ENCODE data around the gene GSTM2.

Gene GSTM2

DNA sequence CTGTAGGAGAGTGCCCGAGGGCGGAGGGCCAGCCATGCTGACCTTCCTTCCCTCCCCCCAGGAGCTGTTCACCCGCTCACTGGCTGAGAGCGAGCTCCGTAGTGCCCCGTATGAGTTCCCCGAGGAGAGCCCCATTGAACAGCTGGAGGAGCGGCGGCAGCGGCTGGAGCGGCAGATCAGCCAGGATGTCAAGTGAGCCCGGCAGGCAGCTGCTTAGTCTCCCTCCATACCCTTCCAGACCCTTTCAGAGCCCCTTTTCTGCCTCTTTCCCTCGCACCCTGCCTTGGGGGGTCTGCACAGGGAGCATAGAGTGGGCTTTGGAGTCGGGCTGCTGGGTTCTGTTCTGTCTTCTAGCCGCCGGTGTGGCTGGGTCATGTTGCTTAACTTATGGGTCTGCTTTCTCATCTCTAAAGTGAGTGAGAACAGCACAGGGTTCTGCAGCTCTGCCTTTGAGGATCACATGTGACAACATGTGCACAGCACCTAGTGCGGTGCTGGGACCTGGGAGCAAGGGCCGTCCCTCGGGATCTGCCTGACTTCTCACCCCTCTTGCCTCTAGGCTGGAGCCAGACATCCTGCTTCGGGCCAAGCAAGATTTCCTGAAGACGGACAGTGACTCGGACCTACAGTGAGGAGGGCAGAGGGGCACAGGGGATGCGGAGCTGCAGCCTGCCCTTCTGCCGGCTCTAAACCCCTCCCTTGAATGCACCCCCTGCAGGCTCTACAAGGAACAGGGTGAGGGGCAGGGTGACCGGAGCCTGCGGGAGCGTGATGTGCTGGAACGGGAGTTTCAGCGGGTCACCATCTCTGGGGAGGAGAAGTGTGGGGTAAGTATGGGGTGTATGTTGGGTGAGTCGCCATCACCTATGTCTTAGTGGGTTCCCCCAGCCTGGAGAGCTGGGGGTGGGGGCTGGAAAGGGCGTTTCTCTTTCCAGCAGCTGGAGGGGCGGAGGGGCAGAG, 42.0 kb upstream of the GSTM2 start:
- H3K4me1 Mint-ChIP-seq, result peaks cover 35% of the 10 kb centered on the region
- peak overlapping the region; percentile 33 for H3K4me3 Mint-ChIP-seq
- no peak for DNase-seq (ENCODE audit: low spot score in 2 of 2)
- no peaks in the 10 kb centered on the region for H3K9me3 Mint-ChIP-seq
- H3K27ac Mint-ChIP-seq, result peak overlapping the region; percentile 56
- H3K36me3 Mint-ChIP-seq, result peaks cover 24% of the 10 kb centered on the region
- H3K27me3 Mint-ChIP-seq, result no peaks in the 10 kb centered on the region
- no peak for ATAC-seq (ENCODE audit: low read depth)

DNA sequence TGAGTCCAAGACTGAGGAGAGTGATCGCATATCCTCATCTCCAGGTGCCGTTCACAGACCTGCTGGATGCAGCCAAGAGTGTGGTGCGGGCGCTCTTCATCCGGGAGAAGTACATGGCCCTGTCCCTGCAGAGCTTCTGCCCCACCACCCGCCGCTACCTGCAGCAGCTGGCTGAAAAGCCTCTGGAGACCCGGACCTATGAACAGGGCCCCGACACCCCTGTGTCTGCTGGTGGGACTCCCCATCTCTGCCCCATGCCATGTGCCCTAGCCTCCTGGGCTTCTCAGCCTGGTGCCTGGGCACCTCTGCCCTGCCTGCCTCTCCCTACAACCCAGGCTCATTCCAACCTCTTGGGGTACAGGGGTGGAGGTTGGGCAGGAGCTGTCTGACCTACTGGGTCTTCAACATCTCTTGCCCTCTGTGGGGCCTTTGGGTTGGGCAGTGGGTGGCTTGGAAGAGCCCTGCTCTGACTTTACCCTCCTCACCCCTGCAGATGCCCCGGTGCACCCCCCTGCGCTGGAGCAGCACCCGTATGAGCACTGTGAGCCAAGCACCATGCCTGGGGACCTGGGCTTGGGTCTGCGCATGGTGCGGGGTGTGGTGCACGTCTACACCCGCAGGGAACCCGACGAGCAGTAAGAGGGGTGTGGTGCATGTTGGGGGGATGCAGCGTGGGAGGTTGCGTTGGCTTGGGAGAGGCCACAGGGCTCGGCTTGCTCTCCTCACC, 41.0 kb upstream of the GSTM2 start:
- Mint-ChIP-seq H3K27ac (no peak overlapping the region), H3K4me1 (peaks cover 32% of the 10 kb centered on the region), H3K27me3 (no peaks in the 10 kb centered on the region), H3K4me3 (no peak overlapping the region), H3K9me3 (no peaks in the 10 kb centered on the region), H3K36me3 (peaks cover 29% of the 10 kb centered on the region)
- ATAC-seq (ENCODE audit: low read depth), result no peak
- no peak for DNase-seq (ENCODE audit: low spot score in 2 of 2)

DNA sequence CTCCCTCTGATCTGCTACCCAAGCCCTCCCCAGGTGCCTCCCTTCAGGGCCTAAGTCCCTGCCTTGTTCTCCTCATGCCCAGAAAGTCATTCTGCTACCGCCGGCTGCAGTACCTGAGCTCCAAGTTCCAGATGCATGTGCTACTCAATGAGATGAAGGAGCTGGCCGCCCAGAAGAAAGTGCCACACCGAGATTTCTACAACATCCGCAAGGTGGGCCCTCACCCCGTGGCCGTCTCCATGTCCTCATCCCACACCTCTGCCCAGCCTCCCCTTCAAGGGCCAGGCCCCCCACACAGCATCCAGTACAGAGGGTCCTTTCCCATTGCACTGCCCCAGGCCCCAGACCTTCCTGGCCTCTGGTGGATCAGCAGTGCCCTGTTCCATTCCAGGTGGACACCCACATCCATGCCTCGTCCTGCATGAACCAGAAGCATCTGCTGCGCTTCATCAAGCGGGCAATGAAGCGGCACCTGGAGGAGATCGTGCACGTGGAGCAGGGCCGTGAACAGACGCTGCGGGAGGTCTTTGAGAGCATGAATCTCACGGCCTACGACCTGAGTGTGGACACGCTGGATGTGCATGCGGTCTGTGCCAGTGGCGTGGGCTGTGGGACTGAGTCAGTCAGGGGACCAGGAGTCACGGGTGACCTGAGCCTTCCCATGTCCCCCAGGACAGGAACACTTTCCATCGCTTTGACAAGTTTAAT, 40.0 kb upstream of the GSTM2 start:
- ATAC-seq (ENCODE audit: low read depth) (no peak), DNase-seq (ENCODE audit: low spot score in 2 of 2) (no peak)
- no peak overlapping the region for H3K4me3 Mint-ChIP-seq
- peaks cover 29% of the 10 kb centered on the region for H3K36me3 Mint-ChIP-seq
- H3K27ac Mint-ChIP-seq, result no peak overlapping the region
- no peaks in the 10 kb centered on the region for H3K9me3 Mint-ChIP-seq
- H3K27me3 Mint-ChIP-seq, result no peaks in the 10 kb centered on the region
- H3K4me1 Mint-ChIP-seq, result peaks cover 22% of the 10 kb centered on the region

DNA sequence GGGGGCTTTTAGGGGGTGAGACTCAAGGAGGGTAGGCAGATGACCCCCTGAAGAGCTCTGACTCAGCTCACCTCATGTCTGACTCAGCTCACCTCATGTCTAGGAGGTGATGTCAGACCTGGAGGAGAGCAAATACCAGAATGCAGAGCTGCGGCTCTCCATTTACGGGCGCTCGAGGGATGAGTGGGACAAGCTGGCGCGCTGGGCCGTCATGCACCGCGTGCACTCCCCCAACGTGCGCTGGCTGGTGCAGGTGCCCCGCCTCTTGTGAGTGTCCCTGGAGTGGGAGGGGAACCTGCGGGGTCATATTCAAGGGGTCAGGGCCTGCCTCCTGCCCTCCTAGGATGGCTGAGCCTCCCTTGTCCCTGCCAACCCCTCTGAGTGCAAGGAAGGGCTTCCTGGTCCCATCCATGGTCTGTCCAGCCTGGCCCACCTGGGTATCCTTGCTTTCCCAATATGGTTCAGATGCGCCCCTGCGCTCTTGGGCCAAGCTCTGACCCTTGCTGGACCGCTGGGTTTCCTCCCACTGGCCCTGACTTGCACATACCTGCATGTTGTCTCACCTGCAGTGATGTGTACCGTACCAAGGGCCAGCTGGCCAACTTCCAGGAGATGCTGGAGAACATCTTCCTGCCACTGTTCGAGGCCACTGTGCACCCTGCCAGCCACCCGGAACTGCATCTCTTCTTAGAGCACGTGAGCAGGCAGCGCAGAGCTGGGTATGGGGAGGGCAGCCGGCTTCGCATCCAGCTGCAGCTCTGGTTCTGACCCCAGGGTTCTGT, 39.1 kb upstream of the GSTM2 start:
- Mint-ChIP-seq H3K4me3 (no peak overlapping the region), H3K4me1 (peaks cover 14% of the 10 kb centered on the region), H3K9me3 (no peaks in the 10 kb centered on the region), H3K36me3 (peaks cover 29% of the 10 kb centered on the region), H3K27me3 (no peaks in the 10 kb centered on the region), H3K27ac (no peak overlapping the region)
- ATAC-seq (ENCODE audit: low read depth), result no peak
- no peak for DNase-seq (ENCODE audit: low spot score in 2 of 2)

DNA sequence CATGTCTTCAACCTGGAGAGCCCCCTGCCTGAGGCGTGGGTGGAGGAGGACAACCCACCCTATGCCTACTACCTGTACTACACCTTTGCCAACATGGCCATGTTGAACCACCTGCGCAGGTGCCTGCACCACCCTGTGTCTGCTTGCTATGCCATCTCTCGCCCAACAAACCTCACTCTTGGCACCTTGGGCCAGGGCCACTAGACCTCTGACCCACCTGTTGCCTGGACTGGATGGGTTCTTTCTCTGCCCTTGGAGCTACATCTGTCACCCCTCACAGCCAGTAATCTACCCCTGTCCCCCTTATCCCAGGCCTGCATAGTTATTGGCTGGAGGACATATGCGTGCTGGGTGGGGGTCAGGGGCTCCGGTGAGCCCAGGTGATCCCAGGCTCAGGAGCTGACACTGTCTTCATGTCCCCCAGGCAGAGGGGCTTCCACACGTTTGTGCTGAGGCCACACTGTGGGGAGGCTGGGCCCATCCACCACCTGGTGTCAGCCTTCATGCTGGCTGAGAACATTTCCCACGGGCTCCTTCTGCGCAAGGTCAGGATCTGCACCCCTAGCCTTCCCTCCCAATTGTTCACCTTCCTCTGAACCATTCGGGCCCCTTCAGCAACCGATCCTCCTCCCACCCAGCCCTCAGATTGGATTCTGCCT, 38.4 kb upstream of the GSTM2 start:
- ATAC-seq (ENCODE audit: low read depth) (no peak), DNase-seq (ENCODE audit: low spot score in 2 of 2) (no peak)
- no peaks in the 10 kb centered on the region for H3K9me3 Mint-ChIP-seq
- H3K4me1 Mint-ChIP-seq, result peaks cover 11% of the 10 kb centered on the region
- H3K36me3 Mint-ChIP-seq, result peaks cover 29% of the 10 kb centered on the region
- no peak overlapping the region for H3K27ac Mint-ChIP-seq
- H3K27me3 Mint-ChIP-seq, result no peaks in the 10 kb centered on the region
- H3K4me3 Mint-ChIP-seq, result no peak overlapping the region

DNA sequence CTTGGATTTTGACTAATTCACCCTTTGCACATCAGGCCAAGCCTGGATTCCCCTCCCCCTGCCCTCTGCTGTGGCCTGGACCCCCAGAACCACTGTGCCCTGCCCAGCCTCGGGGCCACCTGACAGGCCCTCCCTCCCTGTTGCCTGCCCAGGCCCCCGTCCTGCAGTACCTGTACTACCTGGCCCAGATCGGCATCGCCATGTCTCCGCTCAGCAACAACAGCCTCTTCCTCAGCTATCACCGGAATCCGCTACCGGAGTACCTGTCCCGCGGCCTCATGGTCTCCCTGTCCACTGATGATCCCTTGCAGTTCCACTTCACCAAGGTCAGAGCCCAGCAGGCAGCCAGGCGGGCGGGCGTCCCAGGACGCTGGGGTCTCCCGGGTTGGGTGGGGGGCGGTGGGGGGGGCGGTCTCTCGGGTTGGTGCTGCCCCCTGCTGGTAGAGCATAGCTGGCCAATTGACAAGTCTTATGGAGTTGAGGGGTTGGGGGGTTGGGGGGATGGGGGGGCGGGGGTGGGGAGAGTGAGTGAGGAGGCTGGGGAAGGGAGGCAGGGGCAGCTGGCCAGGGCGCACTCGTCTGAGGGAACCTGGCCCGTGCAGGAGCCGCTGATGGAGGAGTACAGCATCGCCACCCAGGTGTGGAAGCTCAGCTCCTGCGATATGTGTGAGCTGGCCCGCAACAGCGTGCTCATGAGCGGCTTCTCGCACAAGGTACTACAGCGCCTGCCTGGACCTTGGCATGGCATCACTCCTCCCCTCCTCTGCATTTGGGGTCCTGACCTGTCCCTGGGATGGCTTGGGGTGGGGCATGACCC, 37.6 kb upstream of the GSTM2 start:
- peak; percentile 35 for ATAC-seq (ENCODE audit: low read depth)
- Mint-ChIP-seq H3K36me3 (peaks cover 29% of the 10 kb centered on the region), H3K9me3 (no peaks in the 10 kb centered on the region), H3K27me3 (no peaks in the 10 kb centered on the region), H3K4me1 (peaks cover 11% of the 10 kb centered on the region), H3K4me3 (no peak overlapping the region), H3K27ac (no peak overlapping the region)
- no peak for DNase-seq (ENCODE audit: low spot score in 2 of 2)

DNA sequence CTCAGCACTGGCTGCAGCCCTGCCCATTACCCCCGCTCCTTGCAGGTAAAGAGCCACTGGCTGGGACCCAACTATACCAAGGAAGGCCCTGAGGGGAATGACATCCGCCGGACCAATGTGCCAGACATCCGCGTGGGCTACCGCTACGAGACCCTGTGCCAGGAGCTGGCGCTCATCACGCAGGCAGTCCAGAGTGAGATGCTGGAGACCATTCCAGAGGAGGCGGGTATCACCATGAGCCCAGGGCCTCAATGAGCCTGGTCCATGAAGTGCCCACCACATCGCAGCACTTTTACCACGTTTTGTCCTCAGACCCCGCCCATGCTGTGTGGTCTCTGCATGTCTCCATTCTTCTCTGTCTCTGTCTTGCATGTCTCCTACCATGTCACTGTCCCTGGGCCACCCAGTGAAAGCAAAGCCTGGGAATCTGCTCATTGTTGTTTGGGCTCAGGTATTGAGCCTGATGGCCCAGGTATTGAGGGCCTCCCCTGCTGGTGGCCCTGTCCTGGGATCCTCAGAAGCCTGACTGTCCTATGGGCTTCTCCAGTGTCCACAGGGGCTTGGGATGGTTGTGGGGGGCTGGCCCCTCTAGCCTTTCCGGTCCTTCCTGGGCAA, 36.9 kb upstream of the GSTM2 start:
- no peak for ATAC-seq (ENCODE audit: low read depth)
- no peak for DNase-seq (ENCODE audit: low spot score in 2 of 2)
- H3K9me3 Mint-ChIP-seq, result no peaks in the 10 kb centered on the region
- no peaks in the 10 kb centered on the region for H3K27me3 Mint-ChIP-seq
- H3K27ac Mint-ChIP-seq, result no peak overlapping the region
- no peak overlapping the region for H3K4me3 Mint-ChIP-seq
- peaks cover 26% of the 10 kb centered on the region for H3K36me3 Mint-ChIP-seq
- H3K4me1 Mint-ChIP-seq, result peaks cover 11% of the 10 kb centered on the region

DNA sequence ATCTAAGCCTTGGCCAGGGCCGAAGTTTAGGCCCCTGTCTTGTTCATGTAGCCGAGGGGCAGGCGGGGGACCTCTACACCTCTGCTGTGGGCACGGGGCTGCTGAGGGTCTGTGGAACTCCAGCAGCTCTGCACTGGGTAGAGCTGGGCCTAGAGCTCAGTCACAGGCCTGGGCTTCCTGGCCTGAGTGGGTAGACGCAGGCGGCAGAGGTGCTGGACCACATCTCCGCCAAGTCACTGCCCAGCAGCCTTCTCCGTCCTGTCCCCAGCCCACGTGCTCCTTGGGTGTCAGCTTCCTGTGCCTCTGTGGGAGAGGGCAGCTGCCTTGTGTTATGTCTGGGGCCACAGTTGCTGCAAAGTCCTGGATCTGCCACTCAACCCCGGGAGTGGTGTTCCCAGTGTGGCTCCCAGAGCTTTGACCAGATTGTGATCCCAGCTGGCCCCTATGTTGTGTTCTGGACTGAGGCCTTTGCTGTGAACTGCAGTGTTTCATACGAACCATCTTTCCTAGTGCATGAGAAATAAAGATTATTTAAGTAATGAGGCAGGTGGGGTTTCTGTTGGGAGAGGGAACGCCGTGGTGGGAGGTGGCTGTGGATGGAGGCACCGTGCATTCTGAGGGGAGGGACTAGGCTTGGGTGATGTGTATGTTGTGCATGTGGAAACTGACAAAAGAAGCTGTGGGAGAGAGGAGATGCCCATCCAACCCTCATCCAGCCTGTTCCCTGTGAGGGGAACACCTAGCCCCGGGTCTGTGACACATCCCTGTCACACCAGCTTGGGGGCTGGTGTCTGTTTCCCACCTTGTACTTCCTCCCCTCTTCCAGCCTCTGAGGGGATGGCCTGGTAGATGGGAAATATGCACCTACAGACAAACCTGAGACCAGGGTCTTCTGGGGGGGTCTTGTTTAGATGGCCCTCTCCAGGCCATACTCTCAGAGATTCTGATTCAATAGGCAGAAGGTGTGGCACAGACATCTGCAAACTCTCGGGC, 36.0 kb upstream of the GSTM2 start:
- ATAC-seq (ENCODE audit: low read depth) (no peak), DNase-seq (ENCODE audit: low spot score in 2 of 2) (no peak)
- no peak overlapping the region for H3K4me3 Mint-ChIP-seq
- H3K36me3 Mint-ChIP-seq, result peaks cover 23% of the 10 kb centered on the region
- no peaks in the 10 kb centered on the region for H3K27me3 Mint-ChIP-seq
- H3K9me3 Mint-ChIP-seq, result no peaks in the 10 kb centered on the region
- H3K4me1 Mint-ChIP-seq, result peaks cover 11% of the 10 kb centered on the region
- H3K27ac Mint-ChIP-seq, result no peak overlapping the region

DNA sequence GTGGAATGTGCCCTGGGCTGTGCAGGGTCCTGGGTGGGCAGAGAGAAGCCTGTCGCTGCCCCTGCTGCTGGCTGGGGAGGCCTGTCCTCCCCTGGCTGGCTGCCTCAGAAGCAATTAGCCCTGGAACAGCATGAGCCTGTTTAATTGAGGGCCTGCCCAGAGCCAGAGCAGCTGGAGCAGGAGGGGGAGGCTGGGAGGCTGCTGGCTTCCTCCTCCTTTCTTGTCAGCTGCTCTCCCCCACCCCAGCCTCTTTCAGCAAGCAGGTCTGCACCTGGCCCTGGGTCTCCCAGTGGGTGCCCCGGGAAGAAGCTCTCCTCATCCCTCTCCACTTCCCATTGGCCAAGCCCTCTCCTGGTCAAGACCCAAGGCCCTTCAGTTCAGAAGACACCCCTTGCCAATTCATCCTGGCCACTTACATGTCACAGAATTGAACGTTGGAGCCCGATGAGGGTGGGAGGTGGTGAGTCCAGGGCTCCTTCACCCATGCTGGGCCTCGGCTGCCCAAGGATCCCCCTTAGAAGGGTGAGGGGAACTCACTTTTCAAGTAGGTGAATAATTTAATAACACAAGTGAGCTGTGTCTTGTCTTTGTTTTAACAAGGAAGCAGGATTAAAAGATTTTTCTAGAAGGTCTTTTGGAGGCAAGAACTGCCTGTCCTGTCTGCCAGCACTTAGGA, 35.0 kb upstream of the GSTM2 start:
- peaks cover 11% of the 10 kb centered on the region for H3K4me1 Mint-ChIP-seq
- H3K4me3 Mint-ChIP-seq, result no peak overlapping the region

DNA sequence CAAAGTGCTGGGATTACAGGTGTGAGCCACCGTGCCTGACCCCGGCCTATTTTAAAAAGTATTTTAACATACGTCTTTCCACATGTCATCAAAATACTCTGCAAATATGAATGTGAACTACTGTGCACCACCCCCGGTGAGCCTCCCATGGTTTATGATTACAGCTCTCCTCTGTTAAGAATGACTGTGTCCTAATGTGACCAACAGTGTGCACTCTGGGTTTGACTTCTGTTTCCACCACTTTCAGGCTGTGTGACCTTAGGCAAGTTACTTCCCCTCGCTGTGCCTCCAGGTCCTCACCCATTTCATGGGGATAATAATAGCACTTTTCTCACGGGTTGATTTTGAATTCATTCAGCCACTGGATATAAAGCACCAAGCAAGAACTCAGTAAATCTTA, 33.6 kb upstream of the GSTM2 start:
- H3K36me3 Mint-ChIP-seq, result peaks cover 13% of the 10 kb centered on the region
- H3K9me3 Mint-ChIP-seq, result no peaks in the 10 kb centered on the region
- DNase-seq (ENCODE audit: low spot score in 2 of 2) (no peak), ATAC-seq (ENCODE audit: low read depth) (no peak)
- H3K27me3 Mint-ChIP-seq, result no peaks in the 10 kb centered on the region
- peaks cover 11% of the 10 kb centered on the region for H3K4me1 Mint-ChIP-seq
- H3K27ac Mint-ChIP-seq, result no peak overlapping the region
- no peak overlapping the region for H3K4me3 Mint-ChIP-seq

More for the DNA sequence above, 35.0 kb upstream of the GSTM2 start:
- H3K27me3 Mint-ChIP-seq, result no peaks in the 10 kb centered on the region
- H3K36me3 Mint-ChIP-seq, result peaks cover 17% of the 10 kb centered on the region
- H3K27ac Mint-ChIP-seq, result no peak overlapping the region
- DNase-seq (ENCODE audit: low spot score in 2 of 2), result no peak
- ATAC-seq (ENCODE audit: low read depth), result no peak
- H3K9me3 Mint-ChIP-seq, result no peaks in the 10 kb centered on the region

Data from memory B cell (primary cell).